Type B pancreatic cell (in vitro differentiated cells): Measurements from ENCODE around the gene SAMD8. TPM values are rescaled to one million over a fixed set of nuclear protein-coding genes. Genes with fewer than 3 reads are reported as not detected.
A peak's percentile ranks its signal among the peaks of the same experiment; 100 is the strongest.
"Not testable (repeated sequence)": the region's sequence is repeated elsewhere in the genome, so short reads cannot be mapped to it uniquely, and the experiment has no call there.

Source experiments
- DNase-seq: peaks from one replicate; pipeline ENCODE4 v3.0.0; 2021; ENCODE audit warnings: mixed read lengths; ENCODE audit not compliant: unreplicated experiment; ENCODE audit errors: extremely low spot score
- H3K27ac Mint-ChIP-seq: 2 replicates; pipeline ENCODE4 v1.8.0; 2021; ENCODE audit warnings: mild to moderate bottlenecking, mixed read lengths
- H3K27me3 Mint-ChIP-seq: 2 replicates; pipeline ENCODE4 v1.8.0; 2021; ENCODE audit warnings: mixed read lengths
- H3K36me3 Mint-ChIP-seq: 2 replicates; pipeline ENCODE4 v1.8.0; 2021; ENCODE audit warnings: mixed read lengths
- H3K4me1 Mint-ChIP-seq: one replicate; pipeline ENCODE4 v1.8.0; 2021; ENCODE audit warnings: mixed read lengths; ENCODE audit not compliant: unreplicated experiment
- H3K4me3 Mint-ChIP-seq: 2 replicates; pipeline ENCODE4 v1.8.0; 2021; ENCODE audit warnings: mild to moderate bottlenecking, mixed read lengths
- H3K9me3 Mint-ChIP-seq: 2 replicates; pipeline ENCODE4 v1.8.0; 2021; ENCODE audit warnings: mixed read lengths
- CTCF ChIP-seq: fragments of 200-600 bp; sonication (generic); conservative IDR thresholded peaks from 2 replicates; pipeline ENCODE4 v1.5.0; 2021; ENCODE audit warnings: antibody characterized with exemption, mild to moderate bottlenecking
- total RNA-seq: library from RNA; stranded (reverse); gene quantifications from 2 replicates; pipeline ENCODE4 v1.2.1, GENCODE V29; 2021; ENCODE audit warnings: low replicate concordance

SAMD8 gene
- total RNA-seq, 1 donor from 2014 or later = 17.3 TPM

- Mint-ChIP-seq H3K9me3 (no peaks in the 10 kb centered on the region), H3K27ac (no peak overlapping the region), H3K27me3 (no peaks in the 10 kb centered on the region), H3K4me3 (no peak overlapping the region), H3K4me1 (no peaks in the 10 kb centered on the region), H3K36me3 (peaks cover 15% of the 10 kb centered on the region)
- no peak for TF ChIP-seq CTCF
- DNase-seq = no peak
Measured at GRCh38 chr10:75181073-75181472, 69.6 kb downstream of the SAMD8 start.

GRCh38 chr10:75186310-75186709, 74.9 kb downstream of the SAMD8 start:
- H3K9me3 Mint-ChIP-seq = no peaks in the 10 kb centered on the region
- H3K4me1 Mint-ChIP-seq = peaks cover 5% of the 10 kb centered on the region
- no peak for DNase-seq
- peaks cover 4% of the 10 kb centered on the region for H3K36me3 Mint-ChIP-seq
- peak overlapping the region; percentile 76 for H3K27ac Mint-ChIP-seq
- H3K27me3 Mint-ChIP-seq = no peaks in the 10 kb centered on the region
- peak overlapping the region; percentile 71 for H3K4me3 Mint-ChIP-seq
- TF ChIP-seq CTCF = no peak

GRCh38 chr10:75187961-75188426, 76.5 kb downstream of the SAMD8 start:
- H3K36me3 Mint-ChIP-seq = peaks cover 4% of the 10 kb centered on the region
- peak overlapping the region; percentile 92 for H3K27ac Mint-ChIP-seq
- no peak for DNase-seq
- H3K9me3 Mint-ChIP-seq = no peaks in the 10 kb centered on the region
- H3K4me1 Mint-ChIP-seq = peaks cover 11% of the 10 kb centered on the region
- no peaks in the 10 kb centered on the region for H3K27me3 Mint-ChIP-seq
- TF ChIP-seq CTCF = peak; percentile 77
- H3K4me3 Mint-ChIP-seq = peak overlapping the region; percentile 57

GRCh38 chr10:75188522-75188921, 77.1 kb downstream of the SAMD8 start:
- not testable (repeated sequence) for H3K9me3 Mint-ChIP-seq, DNase-seq, H3K4me3 Mint-ChIP-seq, H3K27me3 Mint-ChIP-seq, H3K36me3 Mint-ChIP-seq
- Mint-ChIP-seq H3K4me1 (peaks cover 13% of the 10 kb centered on the region), H3K27ac (peak overlapping the region; percentile 92)

GRCh38 chr10:75189266-75190096, 78.0 kb downstream of the SAMD8 start:
- H3K4me1 Mint-ChIP-seq = peaks cover 13% of the 10 kb centered on the region
- H3K36me3 Mint-ChIP-seq = no peaks in the 10 kb centered on the region
- H3K9me3 Mint-ChIP-seq = no peaks in the 10 kb centered on the region
- H3K4me3 Mint-ChIP-seq = no peak overlapping the region
- no peaks in the 10 kb centered on the region for H3K27me3 Mint-ChIP-seq
- no peak for TF ChIP-seq CTCF
- H3K27ac Mint-ChIP-seq = peak overlapping the region; percentile 29
- DNase-seq = no peak

- Mint-ChIP-seq H3K9me3 (no peaks in the 10 kb centered on the region), H3K36me3 (no peaks in the 10 kb centered on the region), H3K27me3 (no peaks in the 10 kb centered on the region), H3K27ac (peak overlapping the region; percentile 91), H3K4me3 (peak overlapping the region; percentile 5), H3K4me1 (peaks cover 8% of the 10 kb centered on the region)
- DNase-seq = no peak
- no peak for TF ChIP-seq CTCF
Measured at GRCh38 chr10:75191821-75192568, 80.5 kb downstream of the SAMD8 start.

- not testable (repeated sequence) for DNase-seq, H3K27ac Mint-ChIP-seq, H3K4me1 Mint-ChIP-seq, H3K4me3 Mint-ChIP-seq, H3K36me3 Mint-ChIP-seq, H3K27me3 Mint-ChIP-seq, H3K9me3 Mint-ChIP-seq
Measured at GRCh38 chr10:75194625-75195024, 83.2 kb downstream of the SAMD8 start.
